Progenitor cell of endocrine pancreas (in vitro differentiated cells): ENCODE measurements around the gene USP32. TPM values are rescaled to one million over a fixed set of nuclear protein-coding genes. Genes with fewer than 3 reads are reported as not detected.
"Not testable (repeated sequence)": the region's sequence is repeated elsewhere in the genome, so short reads cannot be mapped to it uniquely, and the experiment has no call there.

Source experiments
- DNase-seq: peaks from one replicate; pipeline ENCODE4 v3.0.0; 2021; ENCODE audit warnings: low spot score; ENCODE audit not compliant: unreplicated experiment
- H3K27ac Mint-ChIP-seq: 2 replicates; pipeline ENCODE4 v1.8.0; 2021; ENCODE audit warnings: mild to moderate bottlenecking, moderate library complexity, mixed read lengths
- H3K27me3 Mint-ChIP-seq: 2 replicates; pipeline ENCODE4 v1.8.0; 2021; ENCODE audit warnings: mixed read lengths
- H3K36me3 Mint-ChIP-seq: 2 replicates; pipeline ENCODE4 v1.8.0; 2022; ENCODE audit warnings: mixed read lengths; ENCODE audit not compliant: insufficient read depth
- H3K4me1 Mint-ChIP-seq: 2 replicates; pipeline ENCODE4 v1.8.0; 2021; ENCODE audit warnings: low read depth, mixed read lengths
- H3K4me3 Mint-ChIP-seq: 2 replicates; pipeline ENCODE4 v1.8.0; 2021; ENCODE audit warnings: low read depth, mild to moderate bottlenecking, moderate library complexity, mixed read lengths
- H3K9me3 Mint-ChIP-seq: 2 replicates; pipeline ENCODE4 v1.8.0; 2021; ENCODE audit warnings: low read depth, mixed read lengths
- total RNA-seq: library from RNA; stranded (reverse); gene quantifications from 2 replicates; pipeline ENCODE4 v1.2.1, GENCODE V29; 2021
- TF ChIP-seq, protein P1 (sequence below): fragments of 200-600 bp; sonication (generic); IDR thresholded peaks from one replicate; pipeline ENCODE4 v1.5.0; 2021; ENCODE audit warnings: antibody characterized with exemption, mild to moderate bottlenecking; ENCODE audit not compliant: unreplicated experiment

USP32 gene
- total RNA-seq, 1 donor from 2014 or later = 42.7 TPM

- Mint-ChIP-seq H3K4me1 (no peaks in the 10 kb centered on the region), H3K27ac (no peak overlapping the region), H3K36me3 (peaks cover 8% of the 10 kb centered on the region), H3K4me3 (no peak overlapping the region), H3K27me3 (no peaks in the 10 kb centered on the region), H3K9me3 (no peaks in the 10 kb centered on the region)
- DNase-seq = no peak
- TF ChIP-seq, protein P1, sequence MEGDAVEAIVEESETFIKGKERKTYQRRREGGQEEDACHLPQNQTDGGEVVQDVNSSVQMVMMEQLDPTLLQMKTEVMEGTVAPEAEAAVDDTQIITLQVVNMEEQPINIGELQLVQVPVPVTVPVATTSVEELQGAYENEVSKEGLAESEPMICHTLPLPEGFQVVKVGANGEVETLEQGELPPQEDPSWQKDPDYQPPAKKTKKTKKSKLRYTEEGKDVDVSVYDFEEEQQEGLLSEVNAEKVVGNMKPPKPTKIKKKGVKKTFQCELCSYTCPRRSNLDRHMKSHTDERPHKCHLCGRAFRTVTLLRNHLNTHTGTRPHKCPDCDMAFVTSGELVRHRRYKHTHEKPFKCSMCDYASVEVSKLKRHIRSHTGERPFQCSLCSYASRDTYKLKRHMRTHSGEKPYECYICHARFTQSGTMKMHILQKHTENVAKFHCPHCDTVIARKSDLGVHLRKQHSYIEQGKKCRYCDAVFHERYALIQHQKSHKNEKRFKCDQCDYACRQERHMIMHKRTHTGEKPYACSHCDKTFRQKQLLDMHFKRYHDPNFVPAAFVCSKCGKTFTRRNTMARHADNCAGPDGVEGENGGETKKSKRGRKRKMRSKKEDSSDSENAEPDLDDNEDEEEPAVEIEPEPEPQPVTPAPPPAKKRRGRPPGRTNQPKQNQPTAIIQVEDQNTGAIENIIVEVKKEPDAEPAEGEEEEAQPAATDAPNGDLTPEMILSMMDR = no peak
Observed at GRCh38 chr17:60224064-60224463, 167.9 kb downstream of the USP32 start.

GRCh38 chr17:60223456-60223855 lies 168.5 kb downstream of the USP32 start:
- Mint-ChIP-seq H3K27me3 (no peaks in the 10 kb centered on the region), H3K36me3 (peaks cover 11% of the 10 kb centered on the region), H3K9me3 (no peaks in the 10 kb centered on the region), H3K4me3 (no peak overlapping the region), H3K4me1 (no peaks in the 10 kb centered on the region), H3K27ac (no peak overlapping the region)
- TF ChIP-seq, protein P1 = no peak
- no peak for DNase-seq

DNA sequence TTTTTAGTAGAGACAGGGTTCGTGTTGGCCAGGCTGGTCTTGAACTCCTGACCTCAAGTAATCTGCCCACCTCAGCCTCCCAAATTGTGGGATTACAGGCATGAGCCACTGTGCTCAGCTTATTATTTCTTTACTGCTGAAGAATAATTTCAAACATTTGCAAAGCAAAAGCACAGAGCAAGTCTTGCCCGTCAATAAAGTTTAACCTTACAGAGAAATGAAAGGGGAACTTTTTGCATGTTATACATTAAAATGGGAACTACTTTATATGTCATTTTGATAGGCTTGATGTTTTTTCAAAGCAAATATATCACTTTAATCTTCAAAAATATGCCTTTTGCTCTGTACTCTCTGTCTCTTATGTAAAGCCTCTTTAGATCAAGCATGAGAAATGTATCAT lies 173.2 kb downstream of the USP32 start:
- H3K27me3 Mint-ChIP-seq, H3K4me3 Mint-ChIP-seq, H3K4me1 Mint-ChIP-seq, H3K9me3 Mint-ChIP-seq, H3K27ac Mint-ChIP-seq, DNase-seq: not testable (repeated sequence)
- H3K36me3 Mint-ChIP-seq = peaks cover 14% of the 10 kb centered on the region

GRCh38 chr17:60215895-60216294 lies 176.0 kb downstream of the USP32 start:
- not testable (repeated sequence) for H3K4me3 Mint-ChIP-seq, H3K9me3 Mint-ChIP-seq, H3K36me3 Mint-ChIP-seq, DNase-seq, H3K27me3 Mint-ChIP-seq, H3K4me1 Mint-ChIP-seq, H3K27ac Mint-ChIP-seq

- not testable (repeated sequence) for H3K4me1 Mint-ChIP-seq, DNase-seq, H3K9me3 Mint-ChIP-seq, H3K4me3 Mint-ChIP-seq, H3K27me3 Mint-ChIP-seq, H3K36me3 Mint-ChIP-seq, H3K27ac Mint-ChIP-seq
Observed at GRCh38 chr17:60211282-60211681, 180.7 kb downstream of the USP32 start.

DNA sequence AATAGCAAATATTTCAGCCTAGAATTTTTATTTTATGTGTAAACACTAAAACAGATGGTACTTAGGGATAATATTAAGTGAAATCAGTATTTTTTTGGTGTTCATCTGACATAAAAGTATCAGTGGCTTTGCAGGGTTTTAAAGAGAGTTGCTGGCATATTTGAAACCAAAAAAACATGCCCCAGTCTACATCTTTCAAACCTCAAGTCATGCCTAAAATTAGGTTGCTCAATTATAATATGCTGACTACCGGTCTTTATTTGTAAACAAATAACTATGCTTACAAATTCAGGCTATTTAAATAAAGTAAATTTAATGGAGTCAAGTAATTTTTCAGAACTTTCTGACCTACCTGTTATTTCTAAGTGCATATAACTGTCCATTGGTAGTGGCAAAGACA lies 183.6 kb downstream of the USP32 start:
- not testable (repeated sequence) for DNase-seq, H3K36me3 Mint-ChIP-seq, H3K27ac Mint-ChIP-seq, H3K9me3 Mint-ChIP-seq, H3K27me3 Mint-ChIP-seq, H3K4me3 Mint-ChIP-seq, H3K4me1 Mint-ChIP-seq

- DNase-seq = not testable (repeated sequence)
Observed at GRCh38 chr17:60205782-60206181, 186.2 kb downstream of the USP32 start.

DNA sequence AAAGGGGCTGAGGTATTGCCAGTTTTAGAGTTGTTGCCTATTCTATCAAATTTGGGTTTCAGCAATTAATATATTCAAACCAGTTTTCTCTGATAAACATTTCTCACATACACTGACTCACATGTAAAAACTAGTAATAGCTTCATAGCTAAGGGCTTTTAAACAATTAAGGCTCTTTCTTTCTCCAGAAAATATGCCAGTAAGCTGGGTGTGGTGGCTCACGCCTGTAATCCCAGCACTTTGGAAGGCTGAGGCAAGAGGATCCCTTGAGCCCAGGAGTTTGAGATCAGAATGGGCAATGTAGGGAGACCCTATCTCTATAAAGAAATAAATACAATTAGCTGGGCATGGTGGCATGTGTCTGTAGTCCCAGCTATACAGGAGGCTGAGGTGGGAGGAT lies 193.3 kb downstream of the USP32 start:
- H3K27ac Mint-ChIP-seq = not testable (repeated sequence)
- H3K36me3 Mint-ChIP-seq = peaks cover 23% of the 10 kb centered on the region

More at GRCh38 chr17:60205782-60206181, 186.2 kb downstream of the USP32 start:
- not testable (repeated sequence) for H3K27me3 Mint-ChIP-seq, H3K9me3 Mint-ChIP-seq, H3K27ac Mint-ChIP-seq, H3K4me1 Mint-ChIP-seq, H3K4me3 Mint-ChIP-seq, H3K36me3 Mint-ChIP-seq

GRCh38 chr17:60194141-60194540 lies 197.8 kb downstream of the USP32 start:
- peaks cover 27% of the 10 kb centered on the region for H3K36me3 Mint-ChIP-seq
- not testable (repeated sequence) for H3K9me3 Mint-ChIP-seq, H3K27me3 Mint-ChIP-seq, H3K4me3 Mint-ChIP-seq, H3K27ac Mint-ChIP-seq, H3K4me1 Mint-ChIP-seq, DNase-seq

More for the DNA sequence above, 193.3 kb downstream of the USP32 start:
- H3K27me3 Mint-ChIP-seq, H3K9me3 Mint-ChIP-seq, H3K4me1 Mint-ChIP-seq, H3K4me3 Mint-ChIP-seq, DNase-seq: not testable (repeated sequence)
